ENCODE results near the gene UMAD1. TPM values are rescaled to one million over a fixed set of nuclear protein-coding genes. Genes with fewer than 3 reads are reported as not detected.

The UMAD1 gene
- total RNA-seq, 4 donors from 2014 or later, result 6.1 to 11.2 (median 9.3) TPM

DNA sequence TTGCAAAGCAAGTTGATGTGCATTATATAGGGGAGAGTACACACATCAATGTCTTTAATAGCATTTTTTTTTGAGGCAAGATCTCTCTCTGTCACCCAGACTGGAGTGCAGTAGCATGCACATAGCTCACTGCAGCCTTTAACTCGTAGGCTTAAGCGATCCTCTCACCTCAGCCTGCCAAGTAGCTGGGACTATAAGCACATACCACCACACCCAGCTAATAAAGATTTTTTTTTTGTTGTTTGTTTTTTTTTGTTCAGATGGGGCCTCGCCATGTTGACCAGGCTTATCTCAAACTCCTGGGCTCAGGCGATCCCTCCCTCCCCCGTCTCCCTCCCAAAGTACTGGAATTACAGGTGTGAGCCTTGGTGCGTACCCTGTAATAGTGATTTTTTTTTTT lies 1.5 kb downstream of the UMAD1 start:
- 96% methylated on average over 6 of the region's 6 CpGs for WGBS
- Histone ChIP-seq H3K9me3 (no peaks in the 10 kb centered on the region), H3K4me1 (peaks cover 20 to 21% (median 20%) of the 10 kb centered on the region in 4 donors), H3K27ac (replicated peaks in 1 of 4) (no peak overlapping the region), H3K36me3 (peaks cover 0 to 4% (median under 1%) of the 10 kb centered on the region in 4 donors), H3K27me3 (no peaks in the 10 kb centered on the region), H3K4me3 (no peak overlapping the region)
- TF ChIP-seq, protein P1, sequence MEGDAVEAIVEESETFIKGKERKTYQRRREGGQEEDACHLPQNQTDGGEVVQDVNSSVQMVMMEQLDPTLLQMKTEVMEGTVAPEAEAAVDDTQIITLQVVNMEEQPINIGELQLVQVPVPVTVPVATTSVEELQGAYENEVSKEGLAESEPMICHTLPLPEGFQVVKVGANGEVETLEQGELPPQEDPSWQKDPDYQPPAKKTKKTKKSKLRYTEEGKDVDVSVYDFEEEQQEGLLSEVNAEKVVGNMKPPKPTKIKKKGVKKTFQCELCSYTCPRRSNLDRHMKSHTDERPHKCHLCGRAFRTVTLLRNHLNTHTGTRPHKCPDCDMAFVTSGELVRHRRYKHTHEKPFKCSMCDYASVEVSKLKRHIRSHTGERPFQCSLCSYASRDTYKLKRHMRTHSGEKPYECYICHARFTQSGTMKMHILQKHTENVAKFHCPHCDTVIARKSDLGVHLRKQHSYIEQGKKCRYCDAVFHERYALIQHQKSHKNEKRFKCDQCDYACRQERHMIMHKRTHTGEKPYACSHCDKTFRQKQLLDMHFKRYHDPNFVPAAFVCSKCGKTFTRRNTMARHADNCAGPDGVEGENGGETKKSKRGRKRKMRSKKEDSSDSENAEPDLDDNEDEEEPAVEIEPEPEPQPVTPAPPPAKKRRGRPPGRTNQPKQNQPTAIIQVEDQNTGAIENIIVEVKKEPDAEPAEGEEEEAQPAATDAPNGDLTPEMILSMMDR (IDR thresholded peaks at IDR 0.05), result no peak
- no peak for TF ChIP-seq POLR2A (IDR thresholded peaks at IDR 0.05; ENCODE audit: low read depth)
- TF ChIP-seq EP300 (IDR thresholded peaks at IDR 0.05), result no peak
- no peak for TF ChIP-seq POLR2AphosphoS5 (IDR thresholded peaks at IDR 0.05)
- intact Hi-C loops (cut with DNase I), result loop anchor here (5.0 kb wide), 1 partner anchor 460 kb away; the partner anchor contains the start of gene C1GALT1
- no peak for DNase-seq (ENCODE audit: extremely low spot score)

DNA sequence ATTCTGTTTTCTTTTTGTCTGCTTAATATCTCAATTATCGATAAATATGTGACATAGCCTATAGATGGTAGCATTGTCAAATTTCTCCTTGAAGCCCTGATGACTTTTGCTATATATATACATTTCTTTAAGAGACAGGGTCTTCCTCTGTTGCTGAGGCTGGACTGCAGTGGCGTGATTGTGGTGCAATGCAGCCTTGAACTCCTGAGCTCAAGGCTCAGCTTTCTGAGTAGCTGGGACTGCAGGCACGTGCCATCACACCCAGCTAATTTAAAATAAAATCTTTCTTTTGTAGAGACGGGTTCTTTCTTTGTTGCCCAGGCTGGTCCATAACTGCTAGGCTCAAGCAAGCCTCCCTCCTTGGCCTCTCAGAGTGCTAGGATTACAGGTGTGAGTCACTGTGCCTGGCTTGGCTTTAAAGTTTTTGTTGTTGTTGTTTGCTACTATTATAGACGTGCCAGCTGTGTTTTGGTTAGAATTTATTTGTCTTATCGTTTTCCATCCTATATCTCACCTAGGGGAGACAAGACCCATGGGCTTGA lies 7.0 kb downstream of the UMAD1 start:
- 83% methylated on average over 5 of the region's 6 CpGs for WGBS
- intact Hi-C loops (cut with DNase I), result no loop called here
- H3K27ac ChIP-seq (replicated peaks in 1 of 4), result no peak overlapping the region
- H3K27me3 ChIP-seq, result no peaks in the 10 kb centered on the region
- no peaks in the 10 kb centered on the region for H3K9me3 ChIP-seq
- no peaks in the 10 kb centered on the region for H3K36me3 ChIP-seq
- no peak for DNase-seq (ENCODE audit: extremely low spot score)
- H3K4me1 ChIP-seq, result peaks cover 0 to 2% (median 0%) of the 10 kb centered on the region in 4 donors
- TF ChIP-seq POLR2A (IDR thresholded peaks at IDR 0.05; ENCODE audit: low read depth) (no peak), EP300 (IDR thresholded peaks at IDR 0.05) (no peak), POLR2AphosphoS5 (IDR thresholded peaks at IDR 0.05) (no peak)
- TF ChIP-seq, protein P1 (IDR thresholded peaks at IDR 0.05), result no peak
- H3K4me3 ChIP-seq, result no peak overlapping the region

DNA sequence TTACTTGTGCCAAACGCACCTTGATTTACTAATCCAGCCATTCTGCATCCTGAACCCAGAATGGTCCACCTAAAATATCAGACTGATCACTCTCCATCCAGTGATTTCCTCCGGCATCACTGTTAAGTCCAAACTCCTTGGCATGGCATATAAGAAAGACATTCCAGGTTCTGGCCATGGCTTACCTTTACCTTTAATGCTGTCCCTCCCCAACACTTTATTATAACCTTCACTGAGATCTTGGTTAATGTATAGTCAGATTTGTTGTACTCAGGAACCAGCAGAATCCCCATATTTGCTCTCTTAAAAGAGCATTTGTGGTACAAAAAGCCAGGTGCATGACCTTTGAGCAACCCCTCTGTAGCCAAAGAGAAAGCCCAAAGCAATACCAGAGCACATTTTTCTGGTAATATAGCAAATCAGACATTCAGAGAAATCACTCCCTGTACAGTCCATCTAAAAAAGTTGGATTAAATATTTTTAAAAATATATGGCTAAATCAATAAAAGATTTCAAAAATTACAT lies 10.2 kb downstream of the UMAD1 start:
- peaks cover 0 to 9% (median 0%) of the 10 kb centered on the region in 4 donors for H3K4me1 ChIP-seq
- DNase-seq (ENCODE audit: extremely low spot score), result no peak
- H3K27me3 ChIP-seq, result no peaks in the 10 kb centered on the region
- no peak overlapping the region for H3K4me3 ChIP-seq
- 100% methylated on average over 2 of the region's 2 CpGs for WGBS
- H3K36me3 ChIP-seq, result no peaks in the 10 kb centered on the region
- H3K27ac ChIP-seq (replicated peaks in 1 of 4), result no peak overlapping the region
- TF ChIP-seq, protein P1 (IDR thresholded peaks at IDR 0.05), result no peak
- TF ChIP-seq EP300 (IDR thresholded peaks at IDR 0.05) (no peak), POLR2A (IDR thresholded peaks at IDR 0.05; ENCODE audit: low read depth) (no peak), POLR2AphosphoS5 (IDR thresholded peaks at IDR 0.05) (no peak)
- intact Hi-C loops (cut with DNase I), result no loop called here
- H3K9me3 ChIP-seq, result no peaks in the 10 kb centered on the region

DNA sequence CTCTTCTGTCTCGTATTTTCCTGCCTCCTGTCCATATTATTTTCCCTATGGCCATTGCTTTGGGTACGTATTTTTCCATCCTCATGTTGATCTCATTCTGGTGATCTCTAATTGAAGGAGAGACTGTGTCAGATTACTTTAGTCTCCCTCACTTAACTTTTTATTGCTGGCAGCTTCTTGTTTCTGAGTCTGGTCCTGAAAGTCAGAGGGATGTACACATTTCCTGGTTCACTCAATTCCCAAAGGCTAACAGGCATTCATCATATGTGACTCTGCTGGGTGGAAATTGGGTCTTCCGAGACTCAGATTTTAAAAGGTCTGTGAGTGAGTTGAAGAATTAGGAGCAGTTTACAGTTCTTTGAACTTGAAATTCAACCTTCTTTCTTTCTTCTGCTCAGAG lies 10.9 kb downstream of the UMAD1 start:
- Histone ChIP-seq H3K27me3 (no peaks in the 10 kb centered on the region), H3K4me1 (peaks cover 0 to 9% (median 0%) of the 10 kb centered on the region in 4 donors), H3K4me3 (no peak overlapping the region), H3K36me3 (no peaks in the 10 kb centered on the region), H3K9me3 (no peaks in the 10 kb centered on the region), H3K27ac (replicated peaks in 1 of 4) (no peak overlapping the region)
- intact Hi-C loops (cut with DNase I), result no loop called here
- no peak for DNase-seq (ENCODE audit: extremely low spot score)
- WGBS, result 54% methylated on average over 3 of the region's 3 CpGs
- TF ChIP-seq POLR2A (IDR thresholded peaks at IDR 0.05; ENCODE audit: low read depth) (no peak), POLR2AphosphoS5 (IDR thresholded peaks at IDR 0.05) (no peak), EP300 (IDR thresholded peaks at IDR 0.05) (no peak)
- TF ChIP-seq, protein P1 (IDR thresholded peaks at IDR 0.05), result no peak
